GM18511 (cell line): ENCODE results near the gene GOT2.
"Not testable (repeated sequence)": the region's sequence is repeated elsewhere in the genome, so short reads cannot be mapped to it uniquely, and the experiment has no call there.

Source experiments
- ATAC-seq: cut with Tn5 transposase; IDR thresholded peaks from one replicate; pipeline ENCODE4 v1.9.1; 2021; ENCODE audit warnings: mild to moderate bottlenecking, moderate library complexity; ENCODE audit not compliant: unreplicated experiment

The GOT2 gene

DNA sequence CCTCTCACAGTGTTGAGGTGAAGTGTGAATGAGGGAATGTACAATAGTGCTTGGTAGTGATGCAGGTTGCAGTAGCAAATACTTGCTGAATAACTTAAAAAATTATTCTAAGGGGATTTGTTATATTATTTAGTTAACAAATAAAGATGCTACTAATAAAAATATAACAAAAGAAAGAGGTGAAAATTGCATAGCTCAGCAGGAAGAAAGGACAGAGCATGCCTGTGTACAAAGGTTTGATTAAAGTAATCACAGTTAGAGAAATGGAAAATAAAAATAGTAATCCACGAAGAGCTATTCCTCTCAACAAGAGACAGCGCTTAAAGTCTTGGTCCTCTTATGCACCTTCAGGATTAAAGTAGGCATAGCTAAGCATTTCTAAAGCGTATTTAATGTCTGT, 11.0 kb downstream of the GOT2 start:
- ATAC-seq, result no peak

DNA sequence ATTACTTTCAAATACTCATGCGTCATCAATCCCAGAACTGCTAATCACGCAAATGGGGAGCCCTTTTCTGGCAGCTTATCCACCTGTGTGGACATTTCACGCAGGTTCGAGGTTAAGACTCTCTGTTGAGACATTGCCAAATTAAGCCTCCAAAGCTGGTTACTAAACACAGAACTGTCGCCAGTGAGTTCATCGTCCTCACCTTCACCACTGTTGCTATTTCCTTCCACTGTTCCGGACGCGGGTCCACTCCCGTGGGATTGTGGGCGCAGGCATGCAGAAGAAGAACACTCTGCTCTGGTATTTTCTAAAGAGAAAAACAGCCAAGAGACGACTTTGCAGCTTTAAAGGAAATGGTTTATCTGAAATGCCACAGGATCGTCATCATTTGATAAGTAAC, 16.1 kb downstream of the GOT2 start:
- no peak for ATAC-seq

DNA sequence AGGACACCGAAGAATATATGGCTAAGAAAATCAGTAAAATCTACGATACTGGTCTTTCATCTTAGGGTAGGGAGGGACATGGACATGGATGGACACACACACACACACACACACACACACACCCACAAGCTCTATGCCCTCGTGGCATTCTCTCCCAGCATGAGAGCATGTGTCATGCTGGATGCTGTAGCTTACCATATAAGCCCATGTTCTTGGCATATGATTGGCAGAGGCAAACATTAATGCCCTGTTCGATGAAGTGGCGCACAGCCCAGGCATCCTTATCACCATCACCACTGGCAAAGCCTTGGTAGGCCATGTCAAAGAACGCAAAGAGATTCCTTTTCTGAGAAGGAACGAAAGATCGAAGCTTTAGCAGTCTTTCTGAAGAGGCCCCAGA, 17.6 kb downstream of the GOT2 start:
- no peak for ATAC-seq

DNA sequence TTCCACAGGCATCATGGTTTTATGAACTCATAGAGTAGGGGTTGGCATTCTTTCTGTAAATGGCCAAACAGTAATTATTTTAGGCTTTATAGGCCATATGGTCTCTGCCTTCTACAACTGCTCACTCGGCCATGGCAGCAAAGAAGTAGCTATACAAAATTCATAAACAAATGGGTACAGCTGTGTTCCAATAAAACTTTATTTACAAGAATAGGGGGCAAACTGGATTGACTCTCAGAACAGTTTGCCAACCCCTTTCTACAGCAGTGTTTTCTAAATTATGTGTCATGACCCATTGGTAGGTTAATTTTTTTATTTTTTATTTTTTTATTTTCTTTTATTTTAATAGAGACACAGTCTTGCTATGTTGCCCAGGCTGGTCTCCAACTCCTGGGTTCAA, 20.4 kb downstream of the GOT2 start:
- no peak for ATAC-seq

DNA sequence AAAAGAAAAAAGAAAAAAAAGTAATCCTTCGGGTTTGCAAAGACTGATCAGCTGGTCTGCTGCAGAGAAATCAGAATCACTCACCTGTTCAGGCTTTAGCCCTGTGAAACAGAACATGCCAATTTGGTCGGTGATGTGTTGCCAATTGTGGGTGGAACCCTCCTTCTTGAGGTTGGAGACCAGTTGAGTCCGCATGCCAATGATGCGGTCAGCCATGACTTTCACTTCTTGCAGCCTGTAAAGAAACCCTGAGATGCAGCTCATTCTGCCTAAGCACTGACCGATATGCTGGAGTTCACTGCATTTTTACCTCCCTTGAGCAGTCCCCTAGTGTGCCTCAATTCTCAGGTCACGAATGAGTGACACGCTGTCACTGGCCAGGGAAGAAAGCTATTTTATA, 24.8 kb downstream of the GOT2 start:
- no peak for ATAC-seq

DNA sequence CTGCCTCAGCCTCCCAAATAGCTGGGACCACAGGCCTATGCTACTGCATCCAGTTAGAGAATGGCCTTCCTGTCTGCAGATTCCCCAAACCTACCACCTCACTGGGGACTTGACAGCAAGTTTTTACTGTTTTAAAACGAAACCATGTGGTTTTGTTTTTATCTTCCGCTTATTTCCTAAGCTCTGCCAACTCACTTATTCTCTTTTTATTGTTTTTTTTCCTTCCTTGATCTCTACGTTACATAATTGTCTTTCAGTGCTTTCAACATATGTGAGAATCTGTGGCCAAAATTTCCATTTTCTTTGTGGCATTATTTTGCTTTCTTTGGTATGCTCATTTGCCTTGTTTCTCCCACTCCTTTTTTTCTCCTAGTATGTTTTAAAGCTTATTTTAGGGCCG, 35.0 kb downstream of the GOT2 start:
- no peak for ATAC-seq

DNA sequence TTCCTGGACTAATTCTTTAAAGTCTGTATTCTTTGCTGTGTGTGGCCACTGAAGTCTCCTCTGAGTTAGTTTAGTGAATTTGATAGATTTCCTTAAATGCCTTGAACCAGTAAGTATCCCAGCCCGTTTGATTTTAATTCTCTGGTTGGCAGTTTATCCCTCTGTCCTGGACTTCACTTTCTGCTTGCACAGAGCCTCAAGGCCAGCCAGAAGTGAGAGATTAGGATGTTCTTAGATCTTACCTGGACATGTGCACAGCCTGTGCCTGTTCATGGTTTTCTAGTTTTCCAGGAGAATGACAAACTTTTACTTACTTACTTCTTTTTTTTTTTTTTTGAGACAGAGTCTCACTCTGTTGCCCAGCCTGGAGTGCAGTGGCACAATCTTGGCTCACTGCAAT, 38.7 kb downstream of the GOT2 start:
- ATAC-seq, result no peak

DNA sequence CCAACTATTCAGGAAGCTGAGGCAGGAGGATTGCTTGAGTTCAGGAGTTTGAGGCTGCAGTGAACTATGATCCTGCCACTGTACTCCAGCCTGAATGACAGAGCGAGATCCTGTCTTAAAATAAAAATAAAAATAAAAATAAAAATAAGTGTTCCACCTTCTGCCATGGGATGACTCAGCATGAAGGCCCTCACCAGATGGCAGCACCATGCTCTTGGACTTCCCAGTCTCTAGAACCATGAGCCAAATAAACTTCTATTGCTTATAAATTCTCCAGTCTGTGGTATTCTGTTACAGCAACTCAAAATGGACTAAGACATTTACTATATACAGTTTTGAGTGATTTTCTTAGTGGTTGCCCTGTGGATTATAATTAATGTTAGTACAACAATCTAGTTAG, 41.7 kb downstream of the GOT2 start:
- no peak for ATAC-seq

DNA sequence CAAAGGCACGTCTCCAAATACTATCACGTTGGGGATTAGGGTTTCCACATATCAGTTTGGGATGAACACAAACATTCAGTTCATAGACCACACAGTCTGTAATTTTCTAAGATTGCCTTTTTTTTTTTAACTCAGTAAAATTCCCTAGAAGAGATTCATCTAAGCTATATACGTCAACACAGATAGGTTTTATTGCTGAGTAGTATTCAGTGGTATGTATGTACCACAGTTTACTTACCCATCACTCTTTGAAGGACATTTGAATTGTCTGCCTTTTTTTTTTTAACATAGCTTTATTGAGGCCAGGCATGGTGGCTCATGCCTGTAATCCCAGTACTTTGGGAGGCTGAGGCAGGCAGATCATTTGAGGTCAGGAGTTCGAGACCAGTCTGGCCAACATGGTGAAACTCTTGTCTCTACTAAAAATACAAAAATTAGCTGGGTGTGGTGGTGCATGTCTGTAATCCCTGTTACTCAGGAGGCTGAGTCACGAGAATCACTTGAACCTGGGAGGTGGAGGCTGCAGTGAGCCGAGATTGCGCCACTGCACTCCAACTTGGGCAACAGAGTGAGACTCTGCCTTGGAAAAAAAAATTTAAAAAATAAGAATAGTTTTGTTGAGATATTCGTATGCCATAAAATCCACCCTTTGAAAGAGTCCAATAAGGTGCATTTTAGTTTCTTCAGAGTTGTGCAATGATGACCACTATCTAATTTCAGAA, 47.0 kb downstream of the GOT2 start:
- not testable (repeated sequence) for ATAC-seq

DNA sequence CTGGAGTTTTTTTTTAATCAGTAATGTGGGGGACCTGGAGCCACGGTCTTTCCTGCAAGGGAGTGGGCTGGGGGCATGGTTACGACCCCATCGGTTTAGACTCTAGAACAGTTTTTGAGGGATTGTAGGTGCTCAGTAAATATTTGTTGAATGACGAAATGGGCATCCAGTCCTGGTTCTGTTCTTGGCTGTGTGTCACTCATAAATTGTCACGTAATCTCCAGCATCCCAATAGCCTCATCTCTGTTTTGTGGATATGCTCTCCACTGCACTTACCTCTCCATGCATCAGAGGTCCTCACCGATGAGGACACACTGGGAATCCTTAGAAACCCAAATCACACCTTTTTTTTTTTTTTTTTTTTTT, 49.0 kb downstream of the GOT2 start:
- no peak for ATAC-seq

DNA sequence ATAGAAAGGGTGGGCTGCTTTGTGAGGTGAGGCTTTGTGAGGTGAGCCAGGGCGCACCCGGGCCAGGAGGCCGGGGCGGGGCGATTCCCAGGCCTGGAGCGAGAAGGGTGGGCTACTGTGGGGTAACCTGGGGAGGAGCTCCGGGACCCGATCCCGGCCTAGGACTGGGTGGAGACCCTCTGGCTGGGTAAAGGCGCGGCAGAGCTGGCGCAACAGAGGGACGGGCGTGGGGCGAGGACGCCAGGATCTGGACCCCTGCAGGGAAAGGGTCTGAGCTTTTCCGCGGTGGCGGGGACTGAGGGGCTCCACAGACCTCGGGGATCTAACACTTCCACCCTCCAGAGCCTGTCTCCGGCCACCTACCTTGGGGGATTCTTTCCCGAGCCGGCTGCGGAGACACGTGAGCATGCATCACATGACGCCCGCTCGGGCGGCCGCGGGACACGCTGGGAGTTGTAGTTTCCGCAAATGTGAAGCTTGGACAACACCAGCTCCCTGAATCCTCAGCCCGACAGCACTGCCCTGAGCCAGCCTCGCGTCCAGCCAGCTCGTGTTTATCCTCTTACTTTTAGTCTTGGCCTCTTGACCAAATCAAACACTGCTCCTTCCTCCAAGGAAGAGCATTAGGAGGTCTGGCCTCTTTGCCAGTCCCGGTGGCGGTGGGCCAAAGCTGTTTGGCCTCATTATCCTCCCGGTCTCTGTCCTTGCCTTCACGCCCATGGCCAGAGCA, 49.6 kb downstream of the GOT2 start, which contains the start of gene SLC38A7:
SLC38A7 (minus strand) TSS at position 417 of the 730 bp plus-strand sequence. CDS start 4,644 bp downstream, outside the sequence.
- ATAC-seq, result peak; percentile 99

DNA sequence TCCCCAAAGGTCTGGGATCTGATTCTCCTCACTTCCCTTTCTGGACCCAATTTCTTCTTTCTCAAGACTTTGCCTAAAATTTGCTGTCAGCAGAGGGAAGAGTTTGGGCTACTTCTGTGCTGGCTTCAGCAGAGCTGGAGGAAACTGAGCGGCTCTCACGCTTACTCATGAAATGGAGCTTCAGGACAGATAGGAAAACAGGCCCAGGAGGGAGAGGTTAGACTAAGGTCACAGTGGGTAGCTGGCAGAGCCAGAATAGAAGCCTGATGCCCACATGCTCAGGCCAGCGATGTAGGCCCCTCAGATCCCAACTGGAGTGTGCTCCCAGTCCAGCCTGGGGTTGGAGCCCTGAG, 50.1 kb downstream of the GOT2 start:
- peak; percentile 11 for ATAC-seq

DNA sequence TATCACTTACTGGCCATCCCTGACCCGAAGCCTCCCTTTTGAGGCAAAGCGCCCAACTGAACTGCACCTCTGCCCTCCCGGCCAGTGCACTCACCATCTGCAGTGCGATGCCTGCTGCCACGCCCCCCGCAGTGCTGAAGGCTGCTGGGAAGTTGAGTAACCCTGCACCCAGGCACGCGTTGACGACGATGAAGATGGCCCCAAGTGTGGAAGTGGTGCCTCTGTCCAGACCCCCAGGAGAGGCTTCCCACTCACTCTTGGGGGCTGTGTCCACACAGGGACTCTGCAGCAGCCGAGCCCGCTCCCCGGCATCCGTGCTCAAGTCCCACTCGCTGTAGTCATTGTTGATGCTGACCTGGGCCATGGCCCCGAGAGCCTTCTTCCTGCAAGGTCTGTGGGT, 54.4 kb downstream of the GOT2 start:
- ATAC-seq, result no peak

DNA sequence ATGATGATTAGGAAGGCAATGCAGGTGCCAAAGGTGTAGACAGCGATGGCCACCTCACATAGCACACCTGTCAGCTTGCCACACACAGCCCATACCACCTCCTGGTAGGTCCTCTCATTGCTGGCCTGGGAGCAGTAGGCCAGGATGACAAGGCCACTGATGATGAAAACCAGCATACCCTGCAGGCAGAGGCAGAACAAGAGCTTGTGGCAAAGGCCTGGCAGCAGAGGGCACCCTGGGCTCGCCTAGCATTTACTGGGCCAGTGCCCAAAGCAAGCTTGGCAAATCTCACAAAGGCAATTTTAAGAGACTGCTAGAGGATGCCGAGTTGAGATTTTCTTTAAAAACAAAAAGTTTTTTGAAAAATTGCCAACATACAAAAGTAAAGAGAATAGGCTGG, 55.4 kb downstream of the GOT2 start:
- no peak for ATAC-seq

DNA sequence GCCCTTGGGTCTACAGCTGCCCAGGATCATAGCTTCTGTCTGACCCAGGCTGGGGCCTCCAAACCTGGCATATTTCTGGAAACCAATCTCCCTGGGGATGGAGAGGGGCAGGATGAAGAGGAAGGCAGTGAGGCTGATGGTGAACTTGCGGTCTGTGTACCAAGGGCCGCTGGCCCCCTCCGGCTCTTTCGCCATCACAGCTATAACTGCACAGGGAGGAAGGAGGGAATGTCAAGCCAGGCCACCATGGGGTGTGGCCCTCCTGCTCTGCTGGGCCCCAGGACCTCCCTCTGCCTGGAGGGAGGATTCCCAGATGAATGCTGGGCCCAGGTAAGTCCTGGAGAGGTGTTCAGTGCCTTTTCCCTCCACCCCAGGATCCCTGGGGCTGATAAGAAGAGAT, 55.8 kb downstream of the GOT2 start:
- no peak for ATAC-seq

DNA sequence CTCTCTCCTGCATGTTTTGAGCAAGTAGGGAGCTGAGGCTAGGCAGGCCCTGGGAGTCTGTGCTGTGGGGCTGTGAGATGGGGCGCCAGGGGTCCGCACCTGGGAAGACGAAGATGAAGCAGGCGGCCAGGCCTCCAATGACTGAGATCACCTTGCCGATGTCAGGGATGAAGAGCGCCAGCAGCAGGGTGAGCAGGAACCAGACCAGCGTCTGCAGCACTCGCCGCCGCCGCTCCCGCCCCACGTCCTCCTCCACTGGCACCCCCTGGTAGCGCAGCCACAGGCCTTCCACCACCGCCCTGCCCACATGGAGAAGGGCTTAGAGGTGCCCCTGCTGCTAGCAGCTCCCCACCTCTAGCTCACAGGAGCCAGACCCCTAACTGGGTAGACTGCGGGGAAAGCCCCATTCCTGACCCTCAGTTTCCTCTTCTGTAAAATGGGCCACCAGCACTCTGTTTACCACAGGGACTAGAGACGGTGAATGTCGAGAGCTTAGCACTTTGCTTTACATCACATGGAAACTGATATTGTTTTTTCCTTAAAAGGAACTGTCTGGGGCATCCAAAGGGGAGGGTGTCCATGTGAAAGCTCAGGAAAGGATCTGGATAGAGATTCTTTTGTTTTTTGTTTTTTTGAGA, 63.1 kb downstream of the GOT2 start:
- no peak for ATAC-seq

DNA sequence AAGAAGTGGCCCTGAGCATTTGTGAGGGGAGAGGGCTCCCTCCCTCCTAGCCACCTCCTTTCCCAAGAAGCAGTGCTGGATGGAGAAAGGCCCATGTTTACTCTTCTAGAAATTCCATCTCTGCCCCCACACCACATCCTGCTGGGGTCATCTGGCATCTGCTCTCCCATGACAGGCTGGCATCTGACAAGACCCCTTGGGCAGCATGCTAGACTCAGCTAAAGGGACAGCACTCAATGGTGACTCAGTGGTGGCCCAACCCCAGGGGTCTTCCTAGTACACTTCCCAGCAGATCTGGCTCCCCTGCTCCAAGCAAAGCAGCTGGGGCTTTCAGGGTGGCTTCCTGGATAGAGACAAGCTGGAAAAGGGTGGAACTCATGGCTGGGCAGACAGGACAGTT, 63.9 kb downstream of the GOT2 start:
- ATAC-seq, result no peak

DNA sequence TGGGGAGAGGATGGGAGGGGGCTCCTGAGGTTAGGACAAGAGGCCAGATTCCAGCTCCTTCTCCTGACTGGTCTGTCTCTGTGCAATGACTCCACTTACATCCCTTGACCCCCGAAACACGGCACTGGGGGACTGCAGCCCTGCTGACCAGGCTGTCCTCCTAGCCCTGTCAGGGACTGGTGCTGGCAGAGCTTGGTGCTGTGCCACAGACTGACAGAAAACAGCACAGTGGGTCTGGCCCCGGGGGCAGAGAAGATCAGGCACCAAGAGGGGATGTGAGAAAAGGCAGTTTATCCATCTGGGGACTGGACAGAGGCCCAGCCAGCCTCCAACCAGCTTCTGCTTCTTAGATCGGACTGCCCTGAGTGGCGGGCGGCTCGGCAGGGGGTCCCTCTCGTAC, 68.9 kb downstream of the GOT2 start:
- ATAC-seq, result no peak

DNA sequence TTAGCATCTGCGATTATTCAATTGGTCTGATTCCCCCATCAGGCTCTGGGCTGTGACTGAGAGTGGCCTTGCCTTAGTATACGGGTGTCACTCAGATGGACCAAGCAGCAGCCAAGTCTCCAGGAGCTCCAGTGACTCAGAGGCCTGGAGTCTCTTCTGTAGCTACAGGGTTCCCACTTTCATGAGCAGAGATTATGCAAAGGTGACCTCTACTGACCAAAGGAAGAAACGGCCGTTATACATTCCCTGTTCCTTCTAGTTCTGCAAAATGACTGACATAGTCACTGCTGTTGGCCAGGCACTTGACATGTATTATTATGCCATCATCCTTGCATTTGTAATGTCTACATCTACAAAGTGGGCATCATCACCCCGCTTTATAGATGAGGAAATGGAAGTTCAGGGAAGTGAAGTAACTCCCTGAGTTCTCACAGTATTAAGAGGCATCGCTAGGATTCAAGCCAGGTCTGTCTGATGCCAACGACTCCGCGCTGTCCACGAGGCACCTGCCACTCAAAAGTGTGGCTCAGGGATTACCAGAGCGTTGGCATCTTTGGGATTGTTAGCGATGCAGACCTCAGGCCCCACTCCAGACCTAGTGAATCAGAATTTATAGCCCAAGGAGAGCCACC, 72.8 kb downstream of the GOT2 start:
- peak; percentile 91 for ATAC-seq

DNA sequence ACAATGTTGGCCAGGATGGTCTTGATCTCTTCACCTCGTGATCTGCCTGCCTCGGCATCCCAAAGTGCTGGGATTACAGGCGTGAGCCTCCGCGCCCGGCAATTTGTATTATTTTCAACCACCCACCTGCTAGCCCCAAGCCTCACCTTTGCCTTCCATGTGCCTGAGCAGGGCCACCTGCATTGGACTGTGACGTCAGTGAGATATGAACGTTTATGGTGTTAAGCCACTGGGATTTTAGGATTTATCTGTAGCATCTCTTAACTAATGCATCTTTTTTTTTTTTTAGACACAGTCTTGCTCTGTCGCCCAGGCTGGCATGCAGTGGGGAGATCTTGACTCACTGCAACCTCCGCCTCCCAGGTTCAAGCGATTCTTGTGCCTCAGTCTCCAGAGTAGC, 74.2 kb downstream of the GOT2 start:
- not testable (repeated sequence) for ATAC-seq

DNA sequence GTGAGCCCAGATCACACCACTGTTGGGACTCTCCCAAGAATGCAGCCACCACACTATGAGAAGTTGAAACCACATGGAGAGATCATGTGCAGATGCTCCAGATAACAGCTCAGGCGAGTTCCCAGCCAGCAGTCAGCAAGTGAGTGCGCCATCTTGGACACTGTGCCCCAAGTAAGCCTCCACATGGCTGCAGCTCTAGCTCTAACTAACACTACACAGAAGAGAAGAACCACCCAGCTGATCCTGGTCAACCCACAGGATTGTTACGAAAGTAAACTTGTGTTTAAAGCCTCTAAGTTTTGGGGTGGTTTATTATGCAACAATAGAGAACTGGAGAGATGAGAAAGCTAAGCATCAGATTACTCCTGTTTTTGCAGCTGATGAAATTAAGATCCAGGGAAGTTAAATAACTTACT, 75.3 kb downstream of the GOT2 start:
- ATAC-seq, result no peak
